Measurements from ENCODE around the gene PPOX.

- TF ChIP-seq EZH2 (IDR thresholded peaks at IDR 0.05; ENCODE audit: borderline replicate concordance, low read length) (no peak), CTCF (IDR thresholded peaks at IDR 0.05; ENCODE audit: low read length) (no peak)
Observed at GRCh38 chr1:161173711-161174110, 7.5 kb downstream of the PPOX start.

Data from OCI-LY1 (cell line).